Right cardiac atrium (tissue), 5 donors: ENCODE data around the gene KLHDC10. TPM values are rescaled to one million over a fixed set of nuclear protein-coding genes. Genes with fewer than 3 reads are reported as not detected.
"Not testable (repeated sequence)": the region's sequence is repeated elsewhere in the genome, so short reads cannot be mapped to it uniquely, and the experiment has no call there.

ENCODE experiments used
- ATAC-seq, 2 donors: fragments of 200-7000 bp; cut with Tn5 transposase; one replicate each; pipeline versions ENCODE4 v1.8.0 to v1.9.1; 2020; ENCODE audit warnings: moderate library complexity in 2 of 2, mild to moderate bottlenecking in 1 of 2
- DNase-seq, 3 donors: peaks; one replicate each; pipeline ENCODE4 v3.0.0-alpha.2; 2020
- H3K27ac ChIP-seq: one replicate; pipeline ENCODE4 v1.5.1; 2013; ENCODE audit warnings: mild to moderate bottlenecking, low read length, control low read depth, moderate library complexity
- H3K27me3 ChIP-seq: one replicate; pipeline ENCODE4 v1.6.1; 2013; ENCODE audit not compliant: control insufficient read depth, insufficient read depth
- H3K4me1 ChIP-seq: one replicate; pipeline ENCODE4 v1.6.1; 2013; ENCODE audit warnings: low read length; ENCODE audit not compliant: control insufficient read depth, insufficient read depth
- H3K4me3 ChIP-seq: one replicate; pipeline ENCODE4 v1.5.1; 2013; ENCODE audit warnings: low read length, control low read depth
- H3K9me3 ChIP-seq: one replicate; pipeline ENCODE4 v1.6.1; 2013; ENCODE audit warnings: low read length; ENCODE audit not compliant: control insufficient read depth
- WGBS: extraction: QIAGEN DNeasy Blood & Tissue Kit; methylation state at CpG from one replicate; pipeline ENCODE4 v1.1.7; 2013; 5-methylcytosine and 5-hydroxymethylcytosine counted together
- intact Hi-C, 4 donors: fragments of 100-400 bp; cut with DNase I; formaldehyde crosslinking; loops; one replicate each; pipeline versions ENCODE4 v1.11.0 to v1.14.0; 2022 to 2023
- polyA plus RNA-seq: library from polyadenylated mRNA; stranded (reverse); fragments of 200-250 nt; gene quantifications from one replicate; pipeline ENCODE4 v1.2.3, GENCODE V29; 2013
- total RNA-seq, 4 donors: library from RNA; stranded (reverse); fragmentation: NEBNext Ultra II Directional; extraction: Animal tissue kit (Norgen Biotek cat#: 25700); gene quantifications; one replicate each; pipeline ENCODE4 v1.2.1, GENCODE V29; 2021
- donor health status: healthy with polysubstance abuse.
- donor health status: DM: no; HTN: yes; CAD: no.
- donor health status: DM: no; HTN: no; CAD: no.
- donor health status: DM: no; HTN: yes; CAD: no; lungs with severe emphysema.
- donor health status: DM: yes; HTN: yes; CAD: no.

KLHDC10 gene
- total and polyA plus RNA-seq, 5 donors = 8.6 to 29.4 (median 25.3) TPM

GRCh38 chr7:130174237-130174959, 104.1 kb downstream of the KLHDC10 start:
- Histone ChIP-seq H3K27me3 (no peaks in the 10 kb centered on the region), H3K27ac (no peak overlapping the region), H3K4me3 (no peak overlapping the region), H3K4me1 (no peaks in the 10 kb centered on the region), H3K9me3 (no peaks in the 10 kb centered on the region)
- DNase-seq (no peak), ATAC-seq (no peak)
- intact Hi-C loops = no loop called here
- WGBS = 96% methylated on average over 4 of the region's 4 CpGs

GRCh38 chr7:130178251-130178650, 107.9 kb downstream of the KLHDC10 start:
- H3K27me3 ChIP-seq = no peaks in the 10 kb centered on the region

GRCh38 chr7:130179631-130180030, 109.3 kb downstream of the KLHDC10 start:
- ATAC-seq (no peak), DNase-seq (no peak)
- H3K27ac ChIP-seq = no peak overlapping the region
- WGBS = over 99% methylated on average over 2 of the region's 2 CpGs
- no peaks in the 10 kb centered on the region for H3K9me3 ChIP-seq
- intact Hi-C loops = no loop called here
- H3K4me1 ChIP-seq = no peaks in the 10 kb centered on the region
- H3K27me3 ChIP-seq = no peaks in the 10 kb centered on the region
- H3K4me3 ChIP-seq = no peak overlapping the region

More at GRCh38 chr7:130178251-130178650, 107.9 kb downstream of the KLHDC10 start:
- Histone ChIP-seq H3K9me3 (no peaks in the 10 kb centered on the region), H3K4me1 (no peaks in the 10 kb centered on the region), H3K27ac (no peak overlapping the region), H3K4me3 (no peak overlapping the region)
- intact Hi-C loops = no loop called here
- WGBS = 91% methylated on average over 4 of the region's 4 CpGs
- ATAC-seq (no peak), DNase-seq (no peak)

- Histone ChIP-seq H3K9me3 (no peaks in the 10 kb centered on the region), H3K4me1 (no peaks in the 10 kb centered on the region), H3K27me3 (no peaks in the 10 kb centered on the region), H3K4me3 (no peak overlapping the region), H3K27ac (no peak overlapping the region)
- intact Hi-C loops = no loop called here
- no peak for DNase-seq
- 95% methylated on average over 9 of the region's 9 CpGs for WGBS
- ATAC-seq = no peak
These were observed 110.4 kb downstream of the KLHDC10 start for GRCh38 chr7:130180571-130181262.

GRCh38 chr7:130181263-130181605, 110.9 kb downstream of the KLHDC10 start:
- no peaks in the 10 kb centered on the region for H3K27me3 ChIP-seq
- H3K27ac ChIP-seq = no peak overlapping the region
- H3K4me1 ChIP-seq = no peaks in the 10 kb centered on the region
- no peak for ATAC-seq
- no peak overlapping the region for H3K4me3 ChIP-seq
- no peak for DNase-seq
- 97% methylated on average over 2 of the region's 2 CpGs for WGBS
- H3K9me3 ChIP-seq = no peaks in the 10 kb centered on the region
- intact Hi-C loops = no loop called here

GRCh38 chr7:130182990-130183389, 112.7 kb downstream of the KLHDC10 start:
- 84% methylated on average over 2 of the region's 2 CpGs for WGBS
- intact Hi-C loops = no loop called here
- no peaks in the 10 kb centered on the region for H3K27me3 ChIP-seq
- no peaks in the 10 kb centered on the region for H3K9me3 ChIP-seq
- no peak for DNase-seq
- no peaks in the 10 kb centered on the region for H3K4me1 ChIP-seq
- H3K27ac ChIP-seq = no peak overlapping the region
- ATAC-seq = no peak
- no peak overlapping the region for H3K4me3 ChIP-seq

- not testable (repeated sequence) for H3K27me3 ChIP-seq, ATAC-seq
- 97% methylated on average over 5 of the region's 5 CpGs for WGBS
These were observed 114.0 kb downstream of the KLHDC10 start for GRCh38 chr7:130184349-130184748.

More at GRCh38 chr7:130184349-130184748, 114.0 kb downstream of the KLHDC10 start:
- H3K9me3 ChIP-seq, H3K27ac ChIP-seq, H3K4me3 ChIP-seq, DNase-seq, H3K4me1 ChIP-seq, intact Hi-C loops: not testable (repeated sequence)

Other genes starting within 250 kb of the KLHDC10 start
- 10 to 100 TPM; 59.9 to 79.0 (median 72.0) TPM for gene UBE2H, start 117.6 kb upstream of the KLHDC10 start, total RNA-seq
- gene UBE2H, start 117.6 kb upstream of the KLHDC10 start, polyA plus RNA-seq = 38.2 TPM
- gene ZC3HC1, start 19.2 kb upstream of the KLHDC10 start, total RNA-seq = 10 to 100 TPM; 14.8 to 17.1 (median 16.6) TPM
- 15.4 TPM for gene ZC3HC1, start 19.2 kb upstream of the KLHDC10 start, polyA plus RNA-seq
- gene TMEM209, start 134.9 kb downstream of the KLHDC10 start, total RNA-seq = 1 to 10 TPM; 8.9 to 9.8 (median 9.3) TPM
- 5.2 TPM for gene TMEM209, start 134.9 kb downstream of the KLHDC10 start, polyA plus RNA-seq
- not detected for gene SSMEM1, start 137.3 kb downstream of the KLHDC10 start, total RNA-seq
- gene SSMEM1, start 137.3 kb downstream of the KLHDC10 start, polyA plus RNA-seq = not detected
- under 1 TPM in 1 of 4 donors, not detected in 3; 0.67 TPM for gene CPA2, start 196.3 kb downstream of the KLHDC10 start, total RNA-seq
- 0.05 TPM for gene CPA2, start 196.3 kb downstream of the KLHDC10 start, polyA plus RNA-seq
- gene CPA4, start 222.6 kb downstream of the KLHDC10 start, total RNA-seq = under 1 TPM in 3 of 4 donors, not detected in 1; 0.34 to 0.84 (median 0.65) TPM
- 0.02 TPM for gene CPA4, start 222.6 kb downstream of the KLHDC10 start, polyA plus RNA-seq